Chondrocyte (in vitro differentiated cells): ENCODE measurements around the gene SLC35E2B. TPM values are rescaled to one million over a fixed set of nuclear protein-coding genes. Genes with fewer than 3 reads are reported as not detected.
"Not testable (repeated sequence)": the region's sequence is repeated elsewhere in the genome, so short reads cannot be mapped to it uniquely, and the experiment has no call there.

Experiments used
- DNase-seq: peaks from one replicate; pipeline ENCODE4 v3.0.0; 2021; ENCODE audit warnings: mixed read lengths, low spot score
- H3K27ac Mint-ChIP-seq: one replicate; pipeline ENCODE4 v1.8.0; 2021; ENCODE audit warnings: mild to moderate bottlenecking, moderate library complexity, mixed read lengths; ENCODE audit not compliant: unreplicated experiment
- H3K27me3 Mint-ChIP-seq: 2 replicates; pipeline ENCODE4 v1.8.0; 2021; ENCODE audit warnings: low read depth, mixed read lengths
- H3K36me3 Mint-ChIP-seq: 2 replicates; pipeline ENCODE4 v1.8.0; 2021; ENCODE audit warnings: low read depth, mixed read lengths
- H3K4me1 Mint-ChIP-seq: 2 replicates; pipeline ENCODE4 v1.8.0; 2021; ENCODE audit warnings: low read depth, mild to moderate bottlenecking, mixed read lengths
- H3K4me3 Mint-ChIP-seq: one replicate; pipeline ENCODE4 v1.8.0; 2021; ENCODE audit warnings: mild to moderate bottlenecking, moderate library complexity, mixed read lengths; ENCODE audit not compliant: unreplicated experiment
- H3K9me3 Mint-ChIP-seq: 2 replicates; pipeline ENCODE4 v1.8.0; 2021; ENCODE audit warnings: low read depth, mixed read lengths
- long read RNA-seq: library from polyadenylated mRNA; stranded (forward); transcript quantifications from one replicate; pipeline ENCODE4 v2.0.0, GENCODE V29; 2021
- total RNA-seq: library from RNA; stranded (reverse); gene quantifications from 3 replicates; pipeline ENCODE4 v1.2.1, GENCODE V29; 2021
- TF ChIP-seq, protein P1 (sequence below): fragments of 200-600 bp; sonication (generic); IDR thresholded peaks from 2 replicates; pipeline ENCODE4 v1.5.0; 2021; ENCODE audit warnings: antibody characterized with exemption, mild to moderate bottlenecking, moderate library complexity

The SLC35E2B gene
- total RNA-seq: 50.9 to 52.2 TPM (median 51.6 TPM) in 3 replicates
- long read RNA-seq, full-length matches to known transcripts: 4 of 27 reads
- long read RNA-seq, partial matches to known transcripts: 16 of 27 reads
- long read RNA-seq, other reads (novel, unspliced or antisense): 7 of 27 reads

DNA sequence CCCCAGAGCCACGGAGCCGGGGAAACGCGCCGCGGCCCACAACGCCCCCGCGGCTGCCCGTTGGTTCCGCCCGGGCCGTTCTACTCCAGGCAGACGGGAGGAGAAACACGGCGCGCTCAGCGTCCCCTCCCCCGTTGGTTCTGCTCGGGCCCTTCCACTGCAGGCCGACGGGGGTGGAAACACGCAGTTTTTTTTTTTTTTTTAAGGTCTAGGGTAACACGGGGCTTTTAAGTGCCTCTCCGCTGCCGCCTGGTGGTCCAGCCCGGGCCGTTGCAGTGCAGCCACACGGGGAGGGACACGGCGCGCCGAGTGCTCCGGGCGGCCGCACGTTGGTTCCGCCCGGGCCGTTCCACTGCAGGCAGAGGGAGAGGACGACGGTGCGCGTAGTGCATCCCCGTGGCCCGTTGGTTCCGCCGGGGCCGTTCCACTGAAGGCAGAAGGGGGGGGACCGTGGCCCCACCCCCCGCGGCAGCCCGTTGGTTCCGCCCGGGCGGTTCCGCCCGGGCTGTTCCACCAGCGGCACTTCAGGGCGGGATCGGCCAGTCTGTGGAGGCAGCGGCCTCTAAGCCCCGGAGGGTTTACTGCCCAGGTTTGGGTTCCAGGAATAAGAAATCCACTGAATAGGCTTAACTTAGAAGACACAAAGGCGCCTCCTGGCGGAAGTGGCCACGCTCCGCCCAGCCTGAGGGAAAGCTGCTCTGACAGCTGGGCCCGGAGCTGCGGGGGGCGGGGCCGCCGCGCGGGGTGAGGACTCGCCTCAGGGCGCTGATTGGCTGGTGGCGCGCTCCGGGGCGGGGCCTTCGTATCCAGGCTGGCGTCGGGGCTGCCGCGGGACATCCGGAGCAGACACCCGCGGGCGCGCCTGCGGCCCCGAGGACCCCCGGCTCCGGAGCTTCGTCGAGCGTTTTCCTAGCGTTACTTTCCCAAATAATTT, at the start of gene SLC35E2B:
SLC35E2B (minus strand) TSS at position 82 of the 934 bp plus-strand sequence. CDS start 16,096 bp downstream, outside the sequence.
- H3K36me3 Mint-ChIP-seq, H3K4me1 Mint-ChIP-seq, H3K27me3 Mint-ChIP-seq, H3K9me3 Mint-ChIP-seq: not testable (repeated sequence)
- peak; percentile 96 for DNase-seq
- Mint-ChIP-seq H3K4me3 (peak within 1 kb of the TSS; percentile 65), H3K27ac (peak within 1 kb of the TSS; percentile 92)

DNA sequence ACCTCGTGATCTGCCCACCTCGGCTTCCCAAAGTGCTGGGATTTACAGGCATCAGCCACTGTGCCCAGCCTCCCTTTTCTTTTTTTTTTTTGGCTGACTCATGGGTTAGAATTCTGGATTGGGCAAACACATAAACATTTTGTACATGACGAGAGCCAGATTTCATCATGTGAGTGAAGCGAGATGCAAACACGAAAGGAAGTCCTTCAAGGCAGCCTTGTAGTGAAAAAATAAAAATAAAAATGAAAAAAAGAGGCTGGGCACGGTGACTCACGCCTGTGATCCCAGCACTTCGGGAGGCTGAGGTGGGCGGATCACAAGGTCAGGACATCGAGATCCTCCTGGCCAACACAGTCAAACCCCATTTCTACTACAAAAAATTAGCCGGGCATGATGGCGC, 48.4 kb upstream of the SLC35E2B start:
- not testable (repeated sequence) for H3K27me3 Mint-ChIP-seq, H3K36me3 Mint-ChIP-seq, H3K9me3 Mint-ChIP-seq, DNase-seq, H3K4me3 Mint-ChIP-seq, H3K4me1 Mint-ChIP-seq
- peak overlapping the region; percentile 93 for H3K27ac Mint-ChIP-seq

DNA sequence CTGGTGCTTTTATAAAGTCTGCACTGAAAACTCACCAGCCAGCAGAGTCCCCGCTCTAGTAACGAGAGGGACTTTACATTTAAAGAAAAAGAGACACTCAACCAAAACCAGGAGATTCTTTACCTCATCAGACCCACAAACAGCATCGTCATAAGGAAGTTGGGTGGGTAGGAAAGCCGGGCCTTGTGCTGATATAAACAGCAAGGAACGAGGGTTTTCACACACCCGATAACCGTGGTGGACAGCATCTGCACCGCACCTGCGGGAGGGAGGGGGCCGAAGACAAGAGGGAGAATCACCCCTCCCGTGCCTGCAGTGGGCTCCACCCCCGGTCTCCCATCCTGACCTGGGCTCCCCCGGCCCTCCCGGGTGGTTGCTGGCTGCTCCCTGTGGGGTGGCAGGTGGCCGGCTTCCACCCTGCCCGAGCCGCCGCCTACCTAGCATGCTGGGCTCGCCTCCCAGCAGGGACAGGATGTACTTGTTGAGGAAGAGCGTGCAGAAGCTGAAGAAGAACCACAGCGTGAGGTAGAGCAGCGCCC, 46.3 kb upstream of the SLC35E2B start:
- not testable (repeated sequence) for H3K36me3 Mint-ChIP-seq, DNase-seq, H3K27ac Mint-ChIP-seq, H3K9me3 Mint-ChIP-seq, H3K4me3 Mint-ChIP-seq, H3K4me1 Mint-ChIP-seq, H3K27me3 Mint-ChIP-seq

DNA sequence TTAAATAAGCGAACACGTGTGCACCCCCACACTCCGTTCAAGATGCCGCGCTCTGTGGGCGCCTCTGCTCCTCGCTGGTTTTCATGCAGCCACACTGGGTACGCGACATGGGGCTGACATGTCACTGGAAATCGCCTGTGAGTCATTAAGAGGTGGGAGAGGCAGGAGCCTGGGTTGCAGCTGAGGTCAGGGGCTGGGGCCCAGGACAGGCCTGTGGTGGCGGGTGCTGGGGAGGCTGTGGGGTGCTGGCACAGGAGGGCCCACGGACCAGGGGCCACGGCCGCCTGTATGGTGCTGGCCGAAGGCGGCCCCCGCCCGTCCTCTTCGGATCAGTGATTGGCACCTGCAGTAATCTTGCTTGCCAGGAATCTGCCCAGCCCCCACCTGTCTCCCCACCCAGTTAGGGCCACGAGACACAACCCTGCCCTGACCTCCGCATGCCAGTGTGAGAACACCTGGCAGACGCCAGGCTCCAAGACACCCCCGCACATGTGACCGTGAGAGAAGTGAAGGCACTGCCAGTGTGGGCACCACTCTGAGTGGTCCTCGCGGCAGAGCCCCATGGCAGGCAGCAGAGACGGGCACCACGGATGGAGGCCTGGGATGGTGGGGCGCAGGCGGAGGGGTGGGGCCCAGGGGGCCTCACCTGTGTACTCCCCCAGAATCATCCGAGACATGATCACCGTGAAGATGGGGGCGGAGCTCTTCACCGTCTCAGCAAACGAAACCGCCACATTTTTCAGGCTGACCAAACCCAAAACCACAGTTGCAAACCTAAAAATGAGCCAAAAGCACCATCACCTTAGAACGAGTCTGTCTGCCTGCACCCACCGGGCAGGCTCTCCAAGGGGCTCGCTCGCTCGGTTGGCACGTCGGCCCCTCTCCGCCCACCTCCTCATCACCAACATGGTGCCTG, 45.3 kb upstream of the SLC35E2B start:
- H3K9me3 Mint-ChIP-seq, H3K36me3 Mint-ChIP-seq, DNase-seq, H3K4me1 Mint-ChIP-seq, H3K27me3 Mint-ChIP-seq, H3K4me3 Mint-ChIP-seq, H3K27ac Mint-ChIP-seq: not testable (repeated sequence)

DNA sequence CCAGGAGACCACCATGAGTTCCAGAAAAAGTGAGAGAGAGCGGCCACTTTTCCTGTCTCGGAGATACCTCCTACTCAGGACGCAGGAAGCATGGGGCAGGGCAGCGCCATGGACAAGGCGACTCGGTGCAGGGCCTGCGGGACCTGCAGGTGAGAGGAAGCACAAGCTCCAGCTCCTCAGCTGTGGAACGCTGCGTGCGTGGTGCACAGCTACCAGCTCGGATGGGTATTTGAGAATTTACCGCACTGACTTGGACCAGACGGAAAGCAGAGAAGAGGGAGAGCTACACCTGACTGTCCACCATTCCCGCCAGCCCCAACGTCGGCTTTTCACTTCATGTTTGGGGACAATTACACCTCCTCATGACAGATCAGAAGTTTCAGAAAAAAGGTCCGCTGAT, 39.8 kb upstream of the SLC35E2B start:
- no peak overlapping the region for H3K27ac Mint-ChIP-seq

DNA sequence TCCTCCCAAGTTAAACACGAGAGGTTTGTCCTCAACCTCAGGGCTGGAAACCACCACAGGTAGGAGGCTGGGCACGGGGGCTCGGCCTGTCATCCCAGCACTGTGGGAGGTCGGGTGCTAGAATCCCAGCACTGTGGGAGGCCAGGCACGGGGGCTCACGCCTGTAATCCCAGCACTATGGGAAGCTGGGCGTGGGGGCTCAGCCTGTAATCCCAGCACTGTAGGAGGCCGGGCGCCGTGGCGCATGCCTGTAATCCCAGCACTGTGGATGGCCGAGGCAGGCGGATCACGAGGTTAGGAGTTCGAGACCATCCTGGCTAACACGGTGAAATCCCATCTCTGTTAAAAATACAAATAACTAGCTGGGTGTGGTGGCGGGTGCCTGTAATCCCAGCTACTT, 38.3 kb upstream of the SLC35E2B start:
- no peaks in the 10 kb centered on the region for H3K27me3 Mint-ChIP-seq
- no peak for DNase-seq
- peaks cover 14% of the 10 kb centered on the region for H3K36me3 Mint-ChIP-seq
- H3K27ac Mint-ChIP-seq: no peak overlapping the region
- no peak overlapping the region for H3K4me3 Mint-ChIP-seq
- H3K9me3 Mint-ChIP-seq: no peaks in the 10 kb centered on the region
- no peaks in the 10 kb centered on the region for H3K4me1 Mint-ChIP-seq
- TF ChIP-seq, protein P1, sequence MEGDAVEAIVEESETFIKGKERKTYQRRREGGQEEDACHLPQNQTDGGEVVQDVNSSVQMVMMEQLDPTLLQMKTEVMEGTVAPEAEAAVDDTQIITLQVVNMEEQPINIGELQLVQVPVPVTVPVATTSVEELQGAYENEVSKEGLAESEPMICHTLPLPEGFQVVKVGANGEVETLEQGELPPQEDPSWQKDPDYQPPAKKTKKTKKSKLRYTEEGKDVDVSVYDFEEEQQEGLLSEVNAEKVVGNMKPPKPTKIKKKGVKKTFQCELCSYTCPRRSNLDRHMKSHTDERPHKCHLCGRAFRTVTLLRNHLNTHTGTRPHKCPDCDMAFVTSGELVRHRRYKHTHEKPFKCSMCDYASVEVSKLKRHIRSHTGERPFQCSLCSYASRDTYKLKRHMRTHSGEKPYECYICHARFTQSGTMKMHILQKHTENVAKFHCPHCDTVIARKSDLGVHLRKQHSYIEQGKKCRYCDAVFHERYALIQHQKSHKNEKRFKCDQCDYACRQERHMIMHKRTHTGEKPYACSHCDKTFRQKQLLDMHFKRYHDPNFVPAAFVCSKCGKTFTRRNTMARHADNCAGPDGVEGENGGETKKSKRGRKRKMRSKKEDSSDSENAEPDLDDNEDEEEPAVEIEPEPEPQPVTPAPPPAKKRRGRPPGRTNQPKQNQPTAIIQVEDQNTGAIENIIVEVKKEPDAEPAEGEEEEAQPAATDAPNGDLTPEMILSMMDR: no peak

More for the DNA sequence above, 39.8 kb upstream of the SLC35E2B start:
- no peak for DNase-seq
- Mint-ChIP-seq H3K4me1 (no peaks in the 10 kb centered on the region), H3K27me3 (no peaks in the 10 kb centered on the region), H3K4me3 (no peak overlapping the region), H3K36me3 (peaks cover 12% of the 10 kb centered on the region), H3K9me3 (no peaks in the 10 kb centered on the region)
- TF ChIP-seq, protein P1: no peak

DNA sequence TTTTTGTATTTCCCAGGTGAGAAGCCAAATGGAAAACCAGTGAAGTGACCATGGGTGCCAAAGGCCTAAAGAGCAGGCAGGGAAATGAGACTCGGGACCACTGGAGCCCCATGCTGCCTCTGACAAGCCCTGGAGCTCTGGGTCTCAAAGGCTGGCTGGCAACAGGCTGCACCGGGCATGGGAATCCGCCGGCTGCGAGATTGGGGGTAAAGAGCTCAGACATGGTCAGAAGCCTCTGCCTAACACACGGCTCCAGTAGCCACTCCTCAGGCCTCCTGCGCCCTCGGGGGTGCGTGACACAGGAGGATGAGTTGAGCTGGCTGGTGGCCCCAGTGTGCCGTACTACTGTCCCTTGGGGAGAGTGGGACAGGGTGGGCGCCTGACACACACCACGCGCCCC, 37.6 kb upstream of the SLC35E2B start:
- not testable (repeated sequence) for H3K27ac Mint-ChIP-seq, H3K9me3 Mint-ChIP-seq, H3K4me3 Mint-ChIP-seq, DNase-seq, H3K27me3 Mint-ChIP-seq, H3K4me1 Mint-ChIP-seq
- peaks cover 13% of the 10 kb centered on the region for H3K36me3 Mint-ChIP-seq

DNA sequence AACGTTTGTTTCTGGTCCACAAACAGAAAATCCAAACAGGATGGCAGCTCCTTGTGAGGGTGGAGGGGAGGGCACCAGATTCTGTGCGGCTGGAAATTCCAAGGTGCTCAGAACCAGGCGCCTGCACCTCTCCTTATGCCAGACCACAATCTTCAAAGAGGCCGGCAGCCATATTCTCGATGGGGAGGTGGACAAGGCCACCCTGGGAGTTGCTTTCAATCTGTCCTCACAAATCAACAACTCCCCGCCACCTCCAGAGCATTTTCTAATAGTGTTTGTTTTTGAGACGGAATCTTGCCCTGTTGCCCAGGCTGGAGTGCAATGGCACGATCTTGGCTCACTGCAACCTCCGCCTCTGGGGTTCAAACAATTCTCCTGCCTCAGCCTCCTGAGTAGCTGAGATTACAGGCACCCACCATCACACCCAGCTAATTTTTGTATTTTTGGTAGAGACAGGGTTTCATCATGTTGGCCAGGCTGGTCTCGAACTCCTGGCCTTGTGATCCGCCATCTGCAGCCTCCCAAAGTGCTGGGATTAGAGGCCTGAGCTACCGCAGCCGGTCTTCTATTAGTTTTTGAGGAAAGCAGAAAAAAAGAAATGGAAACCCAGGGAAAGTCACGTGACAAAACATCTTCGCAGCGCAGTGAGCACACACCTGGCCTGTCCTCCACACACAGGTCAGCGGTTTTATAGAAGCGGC, 36.7 kb upstream of the SLC35E2B start:
- Mint-ChIP-seq H3K36me3 (peaks cover 13% of the 10 kb centered on the region), H3K27ac (peak overlapping the region; percentile 54)
- DNase-seq, H3K4me3 Mint-ChIP-seq, H3K9me3 Mint-ChIP-seq, H3K27me3 Mint-ChIP-seq, H3K4me1 Mint-ChIP-seq: not testable (repeated sequence)

DNA sequence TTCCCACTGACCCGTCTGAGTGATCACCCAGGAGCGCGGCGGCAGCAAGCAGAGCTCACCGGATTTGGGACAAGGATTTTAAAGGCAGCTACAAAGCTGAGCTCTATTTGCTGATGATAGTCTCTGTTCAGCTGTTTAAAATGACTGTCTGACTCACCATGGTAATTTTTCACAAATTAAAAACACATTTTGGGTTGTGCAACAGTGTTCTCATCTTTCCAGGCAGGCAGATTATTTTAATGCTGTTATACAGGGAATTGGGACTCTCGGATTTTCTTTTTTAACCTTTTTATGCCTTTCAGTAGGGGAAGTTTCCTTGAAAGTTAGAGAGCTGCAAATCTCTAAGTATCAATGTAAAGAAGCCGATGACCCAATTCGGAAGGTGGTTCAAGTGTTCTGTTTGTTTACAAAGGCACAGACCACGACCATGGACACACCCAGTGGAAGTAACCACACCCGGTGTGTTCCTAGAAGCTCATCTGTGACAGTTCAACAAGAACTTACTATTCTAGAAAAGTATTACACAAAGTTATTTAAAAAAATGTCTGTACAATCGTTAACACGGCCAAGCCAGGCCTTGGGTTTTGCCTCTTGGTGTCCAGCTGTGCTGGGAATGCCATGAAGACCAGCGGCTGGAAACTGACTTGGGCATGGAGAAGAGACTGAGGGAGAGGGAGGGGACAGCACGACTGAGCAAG, 35.9 kb upstream of the SLC35E2B start:
- H3K4me1 Mint-ChIP-seq, H3K27me3 Mint-ChIP-seq, DNase-seq, H3K9me3 Mint-ChIP-seq, H3K4me3 Mint-ChIP-seq, H3K27ac Mint-ChIP-seq: not testable (repeated sequence)
- H3K36me3 Mint-ChIP-seq: peaks cover 10% of the 10 kb centered on the region
